Epithelial cell of proximal tubule (primary cell): ENCODE results near the gene MAST3. TPM values are rescaled to one million over a fixed set of nuclear protein-coding genes. Genes with fewer than 3 reads are reported as not detected.
"Not testable (repeated sequence)": the region's sequence is repeated elsewhere in the genome, so short reads cannot be mapped to it uniquely, and the experiment has no call there.

ENCODE experiments used
- DNase-seq: peaks from one replicate; pipeline ENCODE4 v3.0.0-alpha.2; 2011; ENCODE audit warnings: low read depth
- H3K4me3 ChIP-seq: 2 replicates; pipeline ENCODE4 v1.5.1; 2011; ENCODE audit warnings: low read depth, mild to moderate bottlenecking, low read length
- total RNA-seq: library from RNA; depleted of rRNA; stranded (reverse); fragments of >200 nt; gene quantifications from 2 replicates; pipeline ENCODE4 v1.2.3, GENCODE V29; 2015
- TF ChIP-seq, protein P1 (sequence below): conservative IDR thresholded peaks from 2 replicates; pipeline ENCODE4 v1.5.1; 2012; ENCODE audit warnings: low read depth, mild to moderate bottlenecking, low read length

MAST3 gene
- total RNA-seq, 1 donor from 2014 or later = 3.5 TPM

- H3K4me3 ChIP-seq = no peak overlapping the region
- TF ChIP-seq, protein P1, sequence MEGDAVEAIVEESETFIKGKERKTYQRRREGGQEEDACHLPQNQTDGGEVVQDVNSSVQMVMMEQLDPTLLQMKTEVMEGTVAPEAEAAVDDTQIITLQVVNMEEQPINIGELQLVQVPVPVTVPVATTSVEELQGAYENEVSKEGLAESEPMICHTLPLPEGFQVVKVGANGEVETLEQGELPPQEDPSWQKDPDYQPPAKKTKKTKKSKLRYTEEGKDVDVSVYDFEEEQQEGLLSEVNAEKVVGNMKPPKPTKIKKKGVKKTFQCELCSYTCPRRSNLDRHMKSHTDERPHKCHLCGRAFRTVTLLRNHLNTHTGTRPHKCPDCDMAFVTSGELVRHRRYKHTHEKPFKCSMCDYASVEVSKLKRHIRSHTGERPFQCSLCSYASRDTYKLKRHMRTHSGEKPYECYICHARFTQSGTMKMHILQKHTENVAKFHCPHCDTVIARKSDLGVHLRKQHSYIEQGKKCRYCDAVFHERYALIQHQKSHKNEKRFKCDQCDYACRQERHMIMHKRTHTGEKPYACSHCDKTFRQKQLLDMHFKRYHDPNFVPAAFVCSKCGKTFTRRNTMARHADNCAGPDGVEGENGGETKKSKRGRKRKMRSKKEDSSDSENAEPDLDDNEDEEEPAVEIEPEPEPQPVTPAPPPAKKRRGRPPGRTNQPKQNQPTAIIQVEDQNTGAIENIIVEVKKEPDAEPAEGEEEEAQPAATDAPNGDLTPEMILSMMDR = no peak
- DNase-seq = no peak
These were observed 3.7 kb downstream of the MAST3 start for GRCh38 chr19:18101268-18101667.

DNA sequence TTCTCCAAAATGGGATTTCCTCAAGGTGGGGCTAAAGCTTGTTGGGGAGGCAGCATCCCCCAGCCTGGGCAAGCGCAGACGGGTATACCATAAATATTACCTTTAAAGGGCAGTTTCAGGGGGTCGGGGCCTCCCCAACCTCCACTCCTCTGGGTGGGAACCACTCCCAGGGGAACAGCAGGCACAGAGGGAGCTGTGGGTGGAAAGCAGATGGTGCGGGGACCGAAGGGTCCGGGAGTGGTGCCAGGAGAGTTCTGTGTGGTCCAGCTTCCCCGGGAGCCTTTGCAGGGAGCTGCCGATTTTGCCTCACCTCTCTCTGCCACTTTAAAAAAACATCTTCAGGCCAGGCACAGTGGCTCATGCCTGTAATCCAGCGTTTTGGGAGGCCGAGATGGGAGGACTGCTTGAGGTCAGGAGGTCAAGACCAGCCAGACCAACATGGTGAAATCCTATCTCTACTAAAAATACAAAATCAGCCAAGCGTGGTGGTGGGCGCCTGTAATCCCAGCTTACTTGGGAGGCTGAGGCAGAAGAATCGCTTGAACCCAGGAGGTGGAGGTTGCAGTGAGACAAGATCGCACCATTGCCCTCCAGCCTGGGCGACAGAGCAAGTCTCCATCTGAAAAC is 5.5 kb downstream of the MAST3 start:
- DNase-seq = no peak
- TF ChIP-seq, protein P1 = no peak
- H3K4me3 ChIP-seq = no peak overlapping the region

DNA sequence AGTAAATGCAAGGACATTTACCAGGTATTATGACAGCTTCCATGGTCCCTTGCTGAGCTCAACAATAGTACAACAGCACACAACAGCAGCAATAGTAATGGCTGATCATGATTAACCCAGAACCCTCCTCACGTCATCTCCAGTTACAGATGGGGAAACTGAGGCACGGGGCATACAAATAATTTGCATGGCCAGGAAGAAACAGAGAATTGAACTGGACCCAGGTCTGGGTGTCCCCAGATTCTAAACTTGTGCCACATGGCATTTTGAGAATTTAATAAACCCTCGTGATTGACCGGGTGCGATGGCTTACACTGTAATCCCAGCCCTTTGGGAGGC is 7.2 kb downstream of the MAST3 start:
- DNase-seq = no peak
- TF ChIP-seq, protein P1 = no peak
- peak overlapping the region; percentile 57 for H3K4me3 ChIP-seq

DNA sequence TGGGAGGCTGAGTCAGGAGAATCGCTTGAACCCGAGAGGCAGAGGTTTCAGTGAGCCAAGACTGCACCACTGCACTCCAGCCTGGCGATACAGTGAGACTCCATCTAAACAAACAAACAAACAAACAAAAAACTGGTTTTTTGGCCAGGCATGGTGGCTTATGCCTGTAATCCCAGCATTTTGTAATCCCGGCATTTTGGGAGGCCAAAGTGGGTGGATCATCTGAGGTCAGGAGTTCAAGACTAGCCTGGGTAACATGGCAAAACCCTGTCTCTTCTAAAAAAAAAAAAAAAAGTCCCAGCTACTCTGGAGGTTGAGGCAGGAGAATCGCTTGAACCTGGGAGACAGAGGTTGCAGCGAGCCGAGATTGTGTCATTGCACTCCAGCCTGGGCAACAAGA is 7.7 kb downstream of the MAST3 start:
- H3K4me3 ChIP-seq, DNase-seq: not testable (repeated sequence)

GRCh38 chr19:18107235-18107634 is 9.7 kb downstream of the MAST3 start:
- H3K4me3 ChIP-seq = no peak overlapping the region
- DNase-seq = no peak
- TF ChIP-seq, protein P1 = no peak

DNA sequence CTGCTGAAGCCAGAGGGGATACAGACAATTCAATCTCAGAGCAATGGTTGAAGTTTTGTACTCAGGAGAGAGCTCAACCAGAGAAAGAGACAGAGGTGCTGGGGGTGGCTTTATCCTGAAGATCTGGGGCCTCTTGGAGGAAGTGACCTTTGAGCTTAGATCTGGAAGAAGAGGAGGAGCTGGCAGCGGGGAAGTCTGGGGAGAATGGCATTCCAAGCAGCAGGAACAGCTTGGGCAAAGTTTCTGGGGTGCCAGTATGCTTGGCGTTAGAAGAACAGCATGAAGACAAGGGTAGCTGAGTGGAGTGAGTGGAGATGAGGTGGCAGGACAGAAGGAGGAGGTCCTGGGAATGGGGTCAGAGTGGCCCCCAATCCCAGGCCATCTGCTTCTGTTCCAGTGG is 11.3 kb downstream of the MAST3 start:
- peak overlapping the region; percentile 93 for H3K4me3 ChIP-seq
- TF ChIP-seq, protein P1 = no peak
- DNase-seq = no peak

DNA sequence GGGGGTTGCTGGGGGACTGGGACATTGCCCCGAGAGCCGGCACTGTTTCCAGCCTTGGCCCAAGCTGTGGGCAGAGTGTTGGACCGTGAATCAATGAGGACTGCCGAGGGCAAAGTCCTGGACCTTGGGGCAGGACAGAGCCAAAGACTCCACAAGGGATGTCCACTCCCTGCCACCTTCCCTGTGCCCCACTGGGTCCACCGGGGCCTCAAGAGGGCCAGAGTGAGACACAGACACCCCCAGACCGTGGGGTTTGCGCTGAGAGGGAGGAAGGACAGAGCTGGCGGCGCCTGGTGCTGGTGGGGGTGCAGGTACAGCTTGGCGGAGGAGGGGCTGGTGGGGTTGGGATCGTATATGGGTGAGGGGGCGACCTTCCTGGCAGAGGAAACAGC is 11.8 kb downstream of the MAST3 start:
- H3K4me3 ChIP-seq = peak overlapping the region; percentile 93
- DNase-seq = no peak
- TF ChIP-seq, protein P1 = no peak
